ENCODE data around the gene C12orf76.

C12orf76 gene

GRCh38 chr12:110004598-110004997 is 43.7 kb downstream of the C12orf76 start:
- no peak for DNase-seq (ENCODE audit: low spot score)
- Histone ChIP-seq H3K4me3 (no peak overlapping the region), H3K27ac (no peak overlapping the region)
- no peak for TF ChIP-seq CTCF (IDR thresholded peaks at IDR 0.05)

GRCh38 chr12:110002676-110003515 is 45.4 kb downstream of the C12orf76 start:
- TF ChIP-seq CTCF (IDR thresholded peaks at IDR 0.05) = no peak
- no peak overlapping the region for H3K4me3 ChIP-seq
- H3K27ac ChIP-seq = no peak overlapping the region
- DNase-seq (ENCODE audit: low spot score) = no peak

- Histone ChIP-seq H3K4me3 (no peak overlapping the region), H3K27ac (no peak overlapping the region)
- no peak for DNase-seq (ENCODE audit: low spot score)
- no peak for TF ChIP-seq CTCF (IDR thresholded peaks at IDR 0.05)
Observed at GRCh38 chr12:110001596-110001995, 46.7 kb downstream of the C12orf76 start.

DNA sequence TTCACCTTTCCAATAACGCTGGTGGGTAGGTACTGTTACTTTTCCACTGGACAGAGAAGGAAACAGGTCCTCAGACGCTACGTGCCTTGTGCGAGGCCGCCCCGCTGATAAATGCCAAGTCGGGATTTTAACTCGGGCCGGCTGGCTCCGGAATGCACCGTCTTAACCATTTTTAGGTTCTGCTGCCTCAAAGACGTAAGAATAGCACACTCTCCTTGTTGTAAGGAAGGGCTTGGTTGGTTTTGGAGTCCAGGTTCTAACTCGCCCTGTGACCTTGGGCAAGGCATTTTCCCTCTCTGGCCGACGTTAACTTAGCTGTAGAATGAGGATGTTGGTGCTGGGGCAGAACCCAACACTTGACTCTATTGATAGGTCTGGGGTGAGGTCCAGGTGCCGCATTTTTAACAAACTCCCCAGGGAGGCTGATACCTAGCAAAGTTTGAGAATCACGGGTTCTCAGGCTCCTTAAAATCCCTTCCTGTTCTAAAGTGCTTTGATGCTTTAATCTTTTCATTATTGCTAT is 48.3 kb downstream of the C12orf76 start:
- no peak for DNase-seq (ENCODE audit: low spot score)
- no peak for TF ChIP-seq CTCF (IDR thresholded peaks at IDR 0.05)
- Histone ChIP-seq H3K4me3 (peak overlapping the region; percentile 97), H3K27ac (peak overlapping the region; percentile 74 to 87)

DNA sequence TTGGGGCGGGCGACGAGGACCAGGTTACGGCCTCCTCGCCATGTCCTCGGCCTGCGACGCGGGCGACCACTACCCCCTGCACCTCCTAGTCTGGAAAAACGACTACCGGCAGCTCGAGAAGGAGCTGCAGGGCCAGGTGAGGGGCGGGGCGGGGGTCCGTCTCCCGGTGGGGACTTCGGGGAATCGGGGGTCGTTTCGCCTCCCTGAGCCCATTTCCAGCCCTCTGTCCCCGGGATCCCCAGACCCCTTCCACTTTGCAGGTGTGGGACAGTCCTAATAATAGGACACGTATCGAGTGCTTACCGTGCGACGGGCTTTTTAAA is 48.7 kb downstream of the C12orf76 start:
- peak overlapping the region; percentile 97 for H3K4me3 ChIP-seq
- TF ChIP-seq CTCF (IDR thresholded peaks at IDR 0.05) = no peak
- peak; percentile 73 for DNase-seq (ENCODE audit: low spot score)
- peak overlapping the region; percentile 74 to 87 for H3K27ac ChIP-seq

- H3K27ac ChIP-seq = peak within 1 kb of the TSS; percentile 74 to 87
- DNase-seq (ENCODE audit: low spot score) = peak; percentile 93
- H3K4me3 ChIP-seq = peak within 1 kb of the TSS; percentile 97
- no peak for TF ChIP-seq CTCF (IDR thresholded peaks at IDR 0.05)
Observed at GRCh38 chr12:109998904-109999648, 49.2 kb downstream of the C12orf76 start, which contains the start of gene ANKRD13A. Gene ANKRD13A (plus strand): TSS chr12:109999430. CDS start chr12:109999689, 259 bp downstream.
